Measurements from ENCODE around the gene THRB.

THRB gene

DNA sequence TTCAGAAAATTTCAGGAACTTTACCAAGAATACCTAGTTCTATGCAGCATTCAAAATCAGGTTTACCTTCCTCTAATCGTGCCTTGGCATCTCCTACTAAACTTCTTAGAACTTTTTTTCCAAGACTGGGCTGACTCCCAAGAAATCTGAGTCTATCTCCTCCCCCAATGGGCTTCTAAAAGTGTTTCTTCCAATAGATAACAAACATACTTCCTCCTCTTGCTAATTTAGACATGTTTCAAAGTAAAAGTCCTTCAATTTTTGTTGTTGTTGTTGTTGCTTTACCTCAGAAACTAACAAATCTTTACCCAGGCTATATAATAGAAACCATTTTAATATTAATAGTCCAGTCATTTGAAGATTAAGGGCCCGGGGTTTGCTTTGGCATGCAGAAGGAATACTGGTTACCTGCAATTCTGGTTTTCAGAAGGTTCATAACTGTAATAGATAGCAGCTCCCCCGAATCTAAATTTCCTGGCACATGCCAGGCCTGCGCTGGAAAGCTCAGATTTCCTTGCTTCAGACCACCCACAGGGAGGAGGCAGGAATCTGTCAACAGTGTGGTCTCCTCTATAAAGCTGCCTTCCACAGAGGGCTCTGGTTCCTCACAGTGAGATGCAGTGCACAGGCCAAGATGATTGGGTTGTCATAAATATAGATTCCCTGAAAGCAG is 188.7 kb downstream of the THRB start:
- no peak for DNase-seq (ENCODE audit: low spot score)

GRCh38 chr3:24303057-24303754 is 191.4 kb downstream of the THRB start:
- no peak for DNase-seq (ENCODE audit: low spot score)

GRCh38 chr3:24302396-24302795 is 192.3 kb downstream of the THRB start:
- no peak for DNase-seq (ENCODE audit: low spot score)

- no peak for DNase-seq (ENCODE audit: low spot score)
Observed at GRCh38 chr3:24300949-24301348, 193.7 kb downstream of the THRB start.

- DNase-seq (ENCODE audit: low spot score): no peak
Observed at GRCh38 chr3:24299806-24300626, 194.6 kb downstream of the THRB start.

DNA sequence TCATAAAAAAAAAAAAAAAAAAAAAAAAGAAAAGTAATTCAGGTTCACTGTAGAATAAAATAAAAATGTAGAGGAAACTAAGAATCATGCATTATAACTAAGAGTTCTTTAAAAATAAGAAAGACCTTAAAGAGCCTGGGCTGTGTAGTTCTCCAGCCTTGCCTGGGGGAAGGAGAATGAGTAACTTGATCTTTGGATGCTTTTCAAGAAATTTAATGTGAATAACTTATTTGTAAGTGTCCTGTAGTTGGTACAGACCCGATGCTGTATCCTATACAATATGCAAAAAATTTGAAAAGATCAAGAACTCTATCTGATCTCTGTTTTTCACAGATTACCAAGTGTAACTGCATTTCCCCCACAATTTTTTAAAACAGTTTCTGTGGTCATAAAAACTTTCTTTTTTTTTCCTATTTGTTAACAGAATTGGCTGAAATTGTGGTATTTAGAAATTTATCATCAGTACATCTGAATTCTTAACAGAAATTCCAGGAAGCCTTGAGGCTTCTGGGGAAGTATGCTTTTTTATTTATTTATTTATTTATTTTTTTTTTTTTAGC is 195.3 kb downstream of the THRB start:
- DNase-seq (ENCODE audit: low spot score): no peak

GRCh38 chr3:24296441-24297205 is 198.0 kb downstream of the THRB start:
- peak; percentile 24 for DNase-seq (ENCODE audit: low spot score)

DNA sequence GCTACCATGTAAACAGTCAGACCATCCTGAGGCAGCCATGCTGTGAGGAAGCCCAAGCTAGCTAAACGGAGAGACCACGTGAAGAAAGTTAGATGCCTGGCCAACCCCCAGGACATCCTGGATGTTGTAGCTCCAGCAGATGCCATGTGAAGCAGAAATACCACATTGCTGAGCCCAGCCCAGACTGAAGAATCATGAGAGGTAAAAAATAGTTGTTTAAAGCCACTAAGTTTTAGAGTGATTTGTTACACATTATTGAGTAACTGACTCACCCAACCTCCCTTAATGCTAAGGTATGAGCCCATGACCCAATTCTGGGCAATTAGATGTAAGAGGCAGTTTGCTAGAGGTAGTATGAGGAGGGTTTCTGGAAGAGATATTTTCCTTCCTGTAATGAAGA is 200.5 kb downstream of the THRB start:
- DNase-seq (ENCODE audit: low spot score): no peak

- DNase-seq (ENCODE audit: low spot score): no peak
Observed at GRCh38 chr3:24291646-24292045, 203.0 kb downstream of the THRB start.

DNA sequence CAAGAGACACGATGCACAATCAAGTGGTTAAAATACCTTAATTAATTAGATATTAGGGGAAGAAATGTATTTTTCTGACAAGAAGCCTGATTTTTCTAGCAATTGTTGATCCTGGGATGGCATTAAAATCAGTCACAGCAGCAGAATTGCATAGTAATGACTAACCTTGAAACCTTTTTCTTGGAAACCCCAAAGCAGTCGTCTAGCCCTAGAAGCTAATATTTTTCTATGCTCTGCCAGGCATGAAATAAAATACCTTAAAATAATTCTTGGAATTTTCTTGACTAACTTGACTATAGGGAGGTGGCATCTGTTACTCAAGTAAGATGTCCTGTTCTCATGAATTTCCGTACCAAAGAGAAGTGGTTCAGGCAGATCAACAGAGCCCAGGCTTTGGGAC is 204.1 kb downstream of the THRB start:
- DNase-seq (ENCODE audit: low spot score): no peak

GRCh38 chr3:24288496-24289236 is 206.0 kb downstream of the THRB start:
- no peak for DNase-seq (ENCODE audit: low spot score)

GRCh38 chr3:24287755-24288450 is 206.7 kb downstream of the THRB start:
- DNase-seq (ENCODE audit: low spot score): no peak

- DNase-seq (ENCODE audit: low spot score): no peak
Observed at GRCh38 chr3:24286405-24286804, 208.2 kb downstream of the THRB start.

DNA sequence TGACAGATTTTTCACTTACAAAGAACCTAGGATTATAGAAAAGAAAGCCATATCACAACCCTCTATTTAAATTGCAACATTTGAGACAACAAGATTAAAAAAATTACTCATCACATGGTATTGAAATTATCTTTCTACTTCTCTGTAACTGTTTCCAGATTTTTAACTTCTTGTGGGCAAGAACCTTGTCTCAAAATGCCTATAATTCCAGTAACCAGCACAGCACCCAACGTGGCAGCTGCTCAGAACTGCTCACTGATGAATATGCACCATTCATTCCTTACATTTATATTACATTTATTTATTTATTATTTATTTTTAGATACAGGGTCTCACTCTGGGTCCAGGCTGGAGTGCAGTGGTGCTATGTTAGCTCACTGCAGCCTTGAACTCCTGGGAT is 216.1 kb downstream of the THRB start:
- no peak for DNase-seq (ENCODE audit: low spot score)

DNA sequence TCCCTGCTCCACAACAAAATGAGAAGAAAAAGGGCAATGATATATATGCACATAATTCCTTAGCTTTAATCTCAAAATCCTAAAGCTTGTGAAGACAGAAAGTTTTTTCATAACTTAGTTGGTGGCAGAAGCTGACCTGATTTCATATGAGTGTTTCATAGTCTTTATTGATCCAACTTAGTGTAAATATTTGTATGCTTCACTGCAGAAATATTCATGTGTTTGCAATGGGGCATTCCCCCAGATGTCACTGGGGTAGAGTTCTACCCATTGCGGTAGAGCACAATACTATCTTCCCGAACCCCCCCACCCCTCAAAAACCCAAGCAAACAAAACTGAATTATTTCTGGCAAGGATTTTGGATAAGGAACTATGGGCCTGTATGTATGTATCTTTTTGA is 221.2 kb downstream of the THRB start:
- no peak for DNase-seq (ENCODE audit: low spot score)

- no peak for DNase-seq (ENCODE audit: low spot score)
Observed at GRCh38 chr3:24272875-24273274, 221.8 kb downstream of the THRB start.

DNA sequence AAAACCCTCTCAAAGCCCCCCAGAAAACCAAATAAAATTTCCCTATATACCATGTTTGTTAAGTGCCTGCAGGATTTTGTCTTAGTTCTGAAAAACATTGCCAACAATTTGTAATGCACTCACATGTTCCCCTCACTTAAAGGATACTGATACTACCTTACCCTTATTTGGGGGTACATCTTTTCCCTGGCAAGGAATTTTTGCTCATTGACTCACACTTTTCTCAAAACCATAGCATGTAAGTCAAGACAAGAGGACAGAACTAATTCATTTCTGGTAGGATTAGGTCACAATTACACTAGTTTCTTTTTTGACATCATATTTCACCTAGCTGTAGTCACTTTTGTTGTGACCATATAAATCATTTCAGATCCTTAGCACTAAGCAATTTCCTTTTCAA is 222.2 kb downstream of the THRB start:
- no peak for DNase-seq (ENCODE audit: low spot score)

- no peak for DNase-seq (ENCODE audit: low spot score)
Observed at GRCh38 chr3:24271228-24271627, 223.4 kb downstream of the THRB start.

GRCh38 chr3:24270744-24271143 is 223.9 kb downstream of the THRB start:
- no peak for DNase-seq (ENCODE audit: low spot score)

DNA sequence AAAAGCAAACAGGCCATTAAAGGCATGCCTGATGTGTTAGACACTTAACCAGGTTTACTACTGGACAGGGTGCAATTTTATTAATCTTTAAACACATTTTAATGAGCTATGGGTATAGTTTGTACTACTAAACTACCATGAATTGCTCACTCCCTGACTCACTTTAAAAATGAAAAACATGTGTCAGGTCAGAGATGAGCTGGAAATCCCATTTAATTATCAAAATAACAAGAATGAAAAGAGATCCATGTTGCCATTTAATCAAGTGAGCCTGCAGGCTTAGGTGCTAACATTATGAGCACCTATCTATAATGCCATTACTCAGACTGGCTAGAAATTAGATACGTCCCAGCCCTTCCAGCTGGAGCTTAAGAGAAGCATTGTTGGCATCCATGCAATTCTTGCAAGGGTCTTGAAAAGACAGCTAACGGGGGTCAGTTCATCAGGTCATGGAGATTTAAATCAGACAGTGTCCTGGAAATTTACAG is 224.4 kb downstream of the THRB start:
- no peak for DNase-seq (ENCODE audit: low spot score)

Measured in SW480 (cell line).